Breast epithelium (tissue), 3 donors: ENCODE measurements around the gene CTNNA3.

Experiments used
- CTCF ChIP-seq, 3 donors: fragments of 450-650 bp; IDR thresholded peaks; one replicate each; pipeline ENCODE4 v1.5.1; 2016 to 2017; ENCODE audit warnings: antibody characterized with exemption in 3 of 3, mild to moderate bottlenecking in 3 of 3, moderate library complexity in 3 of 3
- POLR2A ChIP-seq: fragments of 450-650 bp; IDR thresholded peaks from one replicate; pipeline ENCODE4 v1.6.1; 2016; ENCODE audit warnings: antibody characterized with exemption, mild to moderate bottlenecking, moderate library complexity

GRCh38 chr10:65864036-65864435 is 1832.0 kb downstream of the CTNNA3 start:
- TF ChIP-seq CTCF (IDR thresholded peaks at IDR 0.05) (no peak), POLR2A (no peak)
